GM19043 (cell line): ENCODE measurements around the gene ZNF701.
"Not testable (repeated sequence)": the region's sequence is repeated elsewhere in the genome, so short reads cannot be mapped to it uniquely, and the experiment has no call there.

Experiments
- ATAC-seq: cut with Tn5 transposase; IDR thresholded peaks from one replicate; pipeline ENCODE4 v1.9.1; 2021; ENCODE audit warnings: low read depth; ENCODE audit not compliant: unreplicated experiment

The ZNF701 gene

GRCh38 chr19:52561611-52562010, 8.5 kb upstream of the ZNF701 start:
- ATAC-seq, result not testable (repeated sequence)

GRCh38 chr19:52566121-52566520, 4.0 kb upstream of the ZNF701 start:
- no peak for ATAC-seq

GRCh38 chr19:52566588-52566987, 3.5 kb upstream of the ZNF701 start:
- no peak for ATAC-seq

- ATAC-seq, result no peak
Observed at GRCh38 chr19:52567921-52568320, 2.2 kb upstream of the ZNF701 start.

GRCh38 chr19:52569638-52569999, 468 bp upstream of the ZNF701 start:
- not testable (repeated sequence) for ATAC-seq

GRCh38 chr19:52584736-52585440, 14.8 kb downstream of the ZNF701 start:
- ATAC-seq, result no peak

GRCh38 chr19:52585604-52586003, 15.5 kb downstream of the ZNF701 start:
- ATAC-seq, result no peak

GRCh38 chr19:52590728-52591127, 20.6 kb downstream of the ZNF701 start:
- ATAC-seq, result no peak

GRCh38 chr19:52592301-52592700, 22.2 kb downstream of the ZNF701 start:
- no peak for ATAC-seq

GRCh38 chr19:52593441-52593840, 23.4 kb downstream of the ZNF701 start:
- not testable (repeated sequence) for ATAC-seq

GRCh38 chr19:52599241-52599640, 29.2 kb downstream of the ZNF701 start:
- no peak for ATAC-seq

- ATAC-seq, result no peak
Observed at GRCh38 chr19:52600639-52601024, 30.5 kb downstream of the ZNF701 start.

GRCh38 chr19:52601025-52601973, 31.2 kb downstream of the ZNF701 start:
- ATAC-seq, result no peak

- not testable (repeated sequence) for ATAC-seq
Observed at GRCh38 chr19:52601974-52602366, 31.9 kb downstream of the ZNF701 start.

- no peak for ATAC-seq
Observed at GRCh38 chr19:52602941-52603340, 32.9 kb downstream of the ZNF701 start.

- ATAC-seq, result no peak
Observed at GRCh38 chr19:52603558-52604207, 33.6 kb downstream of the ZNF701 start.

- no peak for ATAC-seq
Observed at GRCh38 chr19:52613299-52613906, 43.3 kb downstream of the ZNF701 start.

GRCh38 chr19:52621376-52621775, 51.3 kb downstream of the ZNF701 start:
- no peak for ATAC-seq

- no peak for ATAC-seq
Observed at GRCh38 chr19:52622261-52622660, 52.2 kb downstream of the ZNF701 start.

- no peak for ATAC-seq
Observed at GRCh38 chr19:52626915-52627314, 56.8 kb downstream of the ZNF701 start.

GRCh38 chr19:52627441-52627840, 57.4 kb downstream of the ZNF701 start:
- not testable (repeated sequence) for ATAC-seq
